HepG2 (cell line): ENCODE data around the gene NEDD4L. TPM values are rescaled to one million over a fixed set of nuclear protein-coding genes. Genes with fewer than 3 reads are reported as not detected.
A peak's percentile ranks its signal among the peaks of the same experiment; 100 is the strongest.

Experiments
- BRF2 ChIP-seq: sonication (generic); formaldehyde crosslinking; IDR thresholded peaks from 2 replicates; pipeline ENCODE4 v1.8.1; 2022; ENCODE audit warnings: mild to moderate bottlenecking, missing genetic modification reagents
- CEBPB ChIP-seq: IDR thresholded peaks from 2 replicates; pipeline ENCODE4 v1.6.1; 2011; ENCODE audit warnings: low read depth, low read length, improper control_type of control experiment, borderline replicate concordance
- CREB1 ChIP-seq, 2 experiments: fragments of 450-650 bp in 1 of 2; IDR thresholded peaks; 2 replicates each; pipeline ENCODE4 v1.6.1; 2016 to 2017; ENCODE audit warnings: control low read depth in 1 of 2, mild to moderate bottlenecking in 1 of 2, missing compliant biosample characterization in 1 of 2, missing genetic modification characterization in 1 of 2
- GMEB2 ChIP-seq: IDR thresholded peaks from 2 replicates; pipeline ENCODE4 v1.6.1; 2016; ENCODE audit warnings: missing biosample characterization, missing genetic modification reagents, low read depth
- GTF2F1 ChIP-seq: fragments of 150-350 bp; IDR thresholded peaks from 2 replicates; pipeline ENCODE4 v1.6.1; 2014; ENCODE audit warnings: low read length
- HHEX ChIP-seq: IDR thresholded peaks from 2 replicates; pipeline ENCODE4 v1.6.1; 2016; ENCODE audit warnings: control low read depth
- NR2F6 ChIP-seq, 2 experiments: IDR thresholded peaks; 2 replicates each; pipeline ENCODE4 v1.6.1; 2016; ENCODE audit warnings: antibody characterized with exemption in 1 of 2, mild to moderate bottlenecking in 1 of 2
- RCOR2 ChIP-seq: IDR thresholded peaks from 2 replicates; pipeline ENCODE4 v1.6.1; 2016; ENCODE audit warnings: missing biosample characterization, missing genetic modification reagents
- ZFP82 ChIP-seq: sonication (generic); formaldehyde crosslinking; IDR thresholded peaks from 2 replicates; pipeline ENCODE4 v1.5.1; 2020; ENCODE audit warnings: mild to moderate bottlenecking, missing genetic modification reagents, borderline replicate concordance
- ZNF280B ChIP-seq: sonication (generic); formaldehyde crosslinking; IDR thresholded peaks from 2 replicates; pipeline ENCODE4 v1.5.0; 2020; ENCODE audit warnings: missing genetic modification reagents, mild to moderate bottlenecking, borderline replicate concordance
- ZNF367 ChIP-seq: sonication (generic); formaldehyde crosslinking; IDR thresholded peaks from 2 replicates; pipeline ENCODE4 v1.4.0; 2020; ENCODE audit warnings: missing genetic modification reagents, borderline replicate concordance
- ZNF598 ChIP-seq: sonication (generic); formaldehyde crosslinking; IDR thresholded peaks from 2 replicates; pipeline ENCODE4 v1.5.1; 2020; ENCODE audit warnings: mild to moderate bottlenecking, missing genetic modification reagents, borderline replicate concordance
- ZNF775 ChIP-seq: sonication (generic); formaldehyde crosslinking; IDR thresholded peaks from 2 replicates; pipeline ENCODE4 v1.4.0; 2020; ENCODE audit warnings: missing genetic modification reagents, mild to moderate bottlenecking, moderate library complexity, borderline replicate concordance
- ZSCAN30 ChIP-seq: sonication (generic); formaldehyde crosslinking; IDR thresholded peaks from 2 replicates; pipeline ENCODE4 v1.5.0; 2020; ENCODE audit warnings: mild to moderate bottlenecking, missing genetic modification reagents
- polyA plus RNA-seq, 8 experiments: library from polyadenylated mRNA; depleted of rRNA in 3 of 8; stranded (reverse) in 7 of 8; unstranded in 1 of 8; fragments of >200 nt; fragmentation: Illumina TruSeq in 4 of 8; extraction: Trizol in 4 of 8; gene quantifications; 2 replicates each; pipeline versions ENCODE4 v1.2.1 to v1.2.3, GENCODE V29; 2011 to 2016; ENCODE audit warnings: low read depth in 4 of 8, missing spikeins in 1 of 8, mixed read lengths in 1 of 8; ENCODE audit not compliant: insufficient read depth in 1 of 8
- total RNA-seq, 5 experiments: library from RNA; depleted of rRNA; stranded (reverse); fragments of >200 nt; fragmentation: Illumina TruSeq; extraction: Trizol; gene quantifications; 2 replicates each; pipeline ENCODE4 v1.2.3, GENCODE V29; 2016; ENCODE audit warnings: low read depth in 1 of 5
- TF ChIP-seq, protein P1 (sequence below): sonication (generic); formaldehyde crosslinking; IDR thresholded peaks from 2 replicates; pipeline ENCODE4 v1.4.0; 2020; ENCODE audit warnings: missing genetic modification reagents
- TF ChIP-seq, protein P2 (sequence below), 2 experiments: fragments of 450-650 bp in 1 of 2; sonication (generic) in 1 of 2; formaldehyde crosslinking in 1 of 2; IDR thresholded peaks; 2 replicates each; pipeline versions ENCODE4 v1.6.1 to v1.8.0; 2016 to 2022; ENCODE audit warnings: antibody characterized with exemption in 1 of 2, mild to moderate bottlenecking in 1 of 2, missing genetic modification reagents in 1 of 2

Gene NEDD4L
- total and polyA plus RNA-seq, 2 of the 13 experiments (the other 11 are each of a cell fraction or from before 2014, with no cell fraction given), result 168 to 390 TPM

DNA sequence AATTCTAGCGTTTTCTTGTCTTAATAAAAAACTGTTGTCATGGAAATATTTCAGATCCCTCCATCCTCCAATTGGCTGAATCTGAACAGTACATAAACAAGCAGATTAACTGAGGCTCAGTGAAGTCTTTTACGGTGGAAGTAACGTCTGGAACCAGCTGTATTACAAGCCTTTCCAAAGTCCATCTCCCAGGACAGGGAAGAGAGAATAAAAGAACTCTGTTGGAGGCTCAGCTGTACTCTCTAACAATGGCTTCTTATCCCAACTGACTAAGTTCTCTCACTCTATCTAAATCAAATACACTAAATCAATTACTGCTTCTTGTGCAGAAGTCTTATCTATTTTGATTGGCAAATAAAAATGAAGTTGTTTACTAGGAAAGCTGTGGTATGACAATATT is 19.9 kb upstream of the NEDD4L start (continued):
- TF ChIP-seq ZNF367 (CRISPR knock-in tag) (no peak), GMEB2 (no peak), ZFP82 (CRISPR knock-in tag) (no peak), CREB1 (IDR thresholded peaks at IDR 0.05) (no peak), CREB1 (CRISPR knock-in tag; IDR thresholded peaks at IDR 0.05) (peak; percentile 48; the same call in 1 of the 2 replicates), RCOR2 (CRISPR knock-in tag) (peak; percentile 68; the same call in 1 of the 2 replicates), ZNF598 (CRISPR knock-in tag) (no peak), CEBPB (no peak), ZSCAN30 (CRISPR knock-in tag) (no peak), ZNF280B (no peak), BRF2 (no peak), ZNF775 (peak; percentile 98), HHEX (CRISPR knock-in tag) (no peak), GTF2F1 (no peak), NR2F6 (IDR thresholded peaks at IDR 0.05) (0 out of 2 replicates have a peak, but pooled peaks have one; percentile 35), NR2F6 (CRISPR knock-in tag; IDR thresholded peaks at IDR 0.05) (no peak)
- TF ChIP-seq, protein P1, sequence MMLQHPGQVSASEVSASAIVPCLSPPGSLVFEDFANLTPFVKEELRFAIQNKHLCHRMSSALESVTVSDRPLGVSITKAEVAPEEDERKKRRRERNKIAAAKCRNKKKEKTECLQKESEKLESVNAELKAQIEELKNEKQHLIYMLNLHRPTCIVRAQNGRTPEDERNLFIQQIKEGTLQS (CRISPR knock-in tag), result no peak
- TF ChIP-seq, protein P2, sequence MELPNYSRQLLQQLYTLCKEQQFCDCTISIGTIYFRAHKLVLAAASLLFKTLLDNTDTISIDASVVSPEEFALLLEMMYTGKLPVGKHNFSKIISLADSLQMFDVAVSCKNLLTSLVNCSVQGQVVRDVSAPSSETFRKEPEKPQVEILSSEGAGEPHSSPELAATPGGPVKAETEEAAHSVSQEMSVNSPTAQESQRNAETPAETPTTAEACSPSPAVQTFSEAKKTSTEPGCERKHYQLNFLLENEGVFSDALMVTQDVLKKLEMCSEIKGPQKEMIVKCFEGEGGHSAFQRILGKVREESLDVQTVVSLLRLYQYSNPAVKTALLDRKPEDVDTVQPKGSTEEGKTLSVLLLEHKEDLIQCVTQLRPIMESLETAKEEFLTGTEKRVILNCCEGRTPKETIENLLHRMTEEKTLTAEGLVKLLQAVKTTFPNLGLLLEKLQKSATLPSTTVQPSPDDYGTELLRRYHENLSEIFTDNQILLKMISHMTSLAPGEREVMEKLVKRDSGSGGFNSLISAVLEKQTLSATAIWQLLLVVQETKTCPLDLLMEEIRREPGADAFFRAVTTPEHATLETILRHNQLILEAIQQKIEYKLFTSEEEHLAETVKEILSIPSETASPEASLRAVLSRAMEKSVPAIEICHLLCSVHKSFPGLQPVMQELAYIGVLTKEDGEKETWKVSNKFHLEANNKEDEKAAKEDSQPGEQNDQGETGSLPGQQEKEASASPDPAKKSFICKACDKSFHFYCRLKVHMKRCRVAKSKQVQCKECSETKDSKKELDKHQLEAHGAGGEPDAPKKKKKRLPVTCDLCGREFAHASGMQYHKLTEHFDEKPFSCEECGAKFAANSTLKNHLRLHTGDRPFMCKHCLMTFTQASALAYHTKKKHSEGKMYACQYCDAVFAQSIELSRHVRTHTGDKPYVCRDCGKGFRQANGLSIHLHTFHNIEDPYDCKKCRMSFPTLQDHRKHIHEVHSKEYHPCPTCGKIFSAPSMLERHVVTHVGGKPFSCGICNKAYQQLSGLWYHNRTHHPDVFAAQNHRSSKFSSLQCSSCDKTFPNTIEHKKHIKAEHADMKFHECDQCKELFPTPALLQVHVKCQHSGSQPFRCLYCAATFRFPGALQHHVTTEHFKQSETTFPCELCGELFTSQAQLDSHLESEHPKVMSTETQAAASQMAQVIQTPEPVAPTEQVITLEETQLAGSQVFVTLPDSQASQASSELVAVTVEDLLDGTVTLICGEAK (IDR thresholded peaks at IDR 0.05), result no peak
- TF ChIP-seq, protein P2 (CRISPR knock-in tag; IDR thresholded peaks at IDR 0.05), result no peak
